Measurements from ENCODE around the gene HEATR1. TPM values are rescaled to one million over a fixed set of nuclear protein-coding genes. Genes with fewer than 3 reads are reported as not detected.
"Not testable (repeated sequence)": the region's sequence is repeated elsewhere in the genome, so short reads cannot be mapped to it uniquely, and the experiment has no call there.

Gene HEATR1
- total and polyA plus RNA-seq, 9 donors: 5.4 to 51.6 (median 25.0) TPM

- H3K4me1 ChIP-seq (ENCODE audit: insufficient read depth): no peaks in the 10 kb centered on the region
- no peaks in the 10 kb centered on the region for H3K36me3 ChIP-seq
- no peaks in the 10 kb centered on the region for H3K27me3 ChIP-seq
- no peak overlapping the region for H3K27ac ChIP-seq
- no peak overlapping the region for H3K4me3 ChIP-seq
- TF ChIP-seq CTCF (IDR thresholded peaks at IDR 0.05): no peak
- TF ChIP-seq EP300 (IDR thresholded peaks at IDR 0.05): no peak
- no peak for TF ChIP-seq POLR2A (IDR thresholded peaks at IDR 0.05)
- no peak for DNase-seq
- no peaks in the 10 kb centered on the region for H3K9me3 ChIP-seq
- intact Hi-C loops (cut with DNase I): loop anchor here in 2 of 4 donors (10.0 kb wide), 2 partner anchors 173 to 193 kb away; partner anchors contain the start of gene MTR (in 1 of the 2)
Measured at GRCh38 chr1:236602171-236602570, 2.1 kb downstream of the HEATR1 start.

- no peak for DNase-seq
- H3K27ac ChIP-seq: no peak overlapping the region
- no peaks in the 10 kb centered on the region for H3K27me3 ChIP-seq
- intact Hi-C loops (cut with DNase I): no loop called here
- H3K9me3 ChIP-seq: no peaks in the 10 kb centered on the region
- no peaks in the 10 kb centered on the region for H3K36me3 ChIP-seq
- H3K4me1 ChIP-seq (ENCODE audit: insufficient read depth): no peaks in the 10 kb centered on the region
- 85 to 89% (median 86%) methylated on average over 2 of the region's 2 CpGs for WGBS, 3 donors
- no peak overlapping the region for H3K4me3 ChIP-seq
- TF ChIP-seq EP300 (IDR thresholded peaks at IDR 0.05): no peak
- no peak for TF ChIP-seq POLR2A (IDR thresholded peaks at IDR 0.05)
- TF ChIP-seq CTCF (IDR thresholded peaks at IDR 0.05): no peak
Measured at GRCh38 chr1:236590553-236591150, 13.7 kb downstream of the HEATR1 start.

- Histone ChIP-seq H3K9me3 (no peaks in the 10 kb centered on the region), H3K36me3 (no peaks in the 10 kb centered on the region), H3K4me3 (no peak overlapping the region), H3K27ac (no peak overlapping the region), H3K27me3 (no peaks in the 10 kb centered on the region), H3K4me1 (ENCODE audit: insufficient read depth) (no peaks in the 10 kb centered on the region)
- 88 to 91% (median 88%) methylated on average over 4 of the region's 4 CpGs for WGBS, 3 donors
- no peak for DNase-seq
- intact Hi-C loops (cut with DNase I): no loop called here
- no peak for TF ChIP-seq POLR2A (IDR thresholded peaks at IDR 0.05)
- no peak for TF ChIP-seq CTCF (IDR thresholded peaks at IDR 0.05)
- no peak for TF ChIP-seq EP300 (IDR thresholded peaks at IDR 0.05)
Measured at GRCh38 chr1:236589531-236589930, 14.8 kb downstream of the HEATR1 start.

- Histone ChIP-seq H3K36me3 (no peaks in the 10 kb centered on the region), H3K4me3 (no peak overlapping the region), H3K4me1 (ENCODE audit: insufficient read depth) (no peaks in the 10 kb centered on the region), H3K27me3 (no peaks in the 10 kb centered on the region), H3K9me3 (no peaks in the 10 kb centered on the region), H3K27ac (no peak overlapping the region)
- intact Hi-C loops (cut with DNase I): no loop called here
- 81 to 90% (median 84%) methylated on average over 2 of the region's 2 CpGs for WGBS, 3 donors
- TF ChIP-seq CTCF (IDR thresholded peaks at IDR 0.05) (no peak), POLR2A (IDR thresholded peaks at IDR 0.05) (no peak), EP300 (IDR thresholded peaks at IDR 0.05) (no peak)
- no peak for DNase-seq
Measured at GRCh38 chr1:236581528-236581927, 22.8 kb downstream of the HEATR1 start.

- H3K9me3 ChIP-seq; H3K4me3 ChIP-seq; H3K36me3 ChIP-seq; H3K27ac ChIP-seq; DNase-seq; intact Hi-C loops (cut with DNase I); H3K4me1 ChIP-seq (ENCODE audit: insufficient read depth); H3K27me3 ChIP-seq: not testable (repeated sequence)
- WGBS, 3 donors: 95% methylated on average over 3 of the region's 3 CpGs
Measured at GRCh38 chr1:236580404-236580803, 23.9 kb downstream of the HEATR1 start.

Measured in ovary (tissue), 9 donors.